ENCODE measurements around the gene RAB31.

DNA sequence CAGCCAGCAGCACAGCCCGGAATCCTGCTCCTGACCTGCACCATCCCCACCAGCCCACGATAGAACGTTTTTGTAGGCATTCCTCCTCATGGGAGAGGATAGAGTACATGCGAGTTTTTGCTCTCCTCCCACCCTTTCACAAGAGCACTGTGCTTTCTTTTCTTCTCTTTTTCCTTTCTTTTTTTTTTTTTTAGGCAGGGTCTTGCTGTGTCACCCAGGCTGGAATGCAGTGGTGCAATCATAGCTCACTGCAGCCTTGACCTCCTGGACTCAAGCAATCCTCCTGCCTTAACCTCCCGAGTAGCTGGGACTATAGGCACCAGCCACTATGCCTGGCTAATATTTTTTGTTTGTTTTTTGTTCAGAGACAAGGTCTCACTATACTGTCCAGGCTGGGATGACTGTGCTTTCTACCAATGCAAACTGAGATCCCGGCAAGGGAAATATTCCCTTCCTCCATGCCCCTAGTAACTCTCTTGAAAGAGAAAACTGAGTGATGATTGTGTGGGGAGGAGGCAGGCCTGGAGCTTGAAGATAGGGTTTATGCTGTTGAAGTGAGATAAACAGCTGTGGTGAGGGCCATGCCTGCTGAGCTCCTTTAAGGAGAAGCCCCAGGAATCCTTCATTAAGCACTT lies 95.1 kb downstream of the RAB31 start:
- TF ChIP-seq CTCF (IDR thresholded peaks at IDR 0.05) (no peak), POLR2A (IDR thresholded peaks at IDR 0.05; ENCODE audit: low read depth) (no peak), EP300 (IDR thresholded peaks at IDR 0.05) (no peak)

Measured in esophagus muscularis mucosa (tissue), 4 donors.